Endothelial cell of umbilical vein (primary cell): ENCODE measurements around the gene CKAP5. TPM values are rescaled to one million over a fixed set of nuclear protein-coding genes. Genes with fewer than 3 reads are reported as not detected.

Experiments used
- BruUV-seq: library from RNA; stranded (reverse); fragments of 400-500 nt; replicated peaks from 2 replicates; lab custom pipeline; 2021; lab: Mats Ljungman, UMichigan
- CTCF ChIA-PET: fragments of 300-600, 350-600 bp; sonication (Branson Sonifier 250); formaldehyde crosslinking; loops from one replicate; lab custom pipeline; 2021; ENCODE audit warnings: antibody characterized with exemption, inconsistent platforms; lab: Charles Lee
- POLR2A ChIA-PET: fragments of 300-600, 350-600 bp; sonication (Branson Sonifier 250); formaldehyde crosslinking; loops from one replicate; lab custom pipeline; 2021; ENCODE audit warnings: antibody characterized with exemption, inconsistent platforms; lab: Charles Lee
- DNase-seq: peaks from one replicate; pipeline ENCODE4 v3.0.0-alpha.2; 2011; ENCODE audit warnings: low read depth, low spot score
- FAIRE-seq: peaks from 2 replicates; lab custom pipeline; 2011; peaks lifted over from hg19 to GRCh38; lab: Jason Lieb, UNC
- H2AFZ ChIP-seq: 2 replicates; pipeline ENCODE4 v1.6.0; 2012; ENCODE audit warnings: low read depth, low read length, control low read depth, inconsistent platforms
- H3K27ac ChIP-seq: 2 replicates; pipeline ENCODE4 v1.5.1; 2011; ENCODE audit warnings: low read depth, mild to moderate bottlenecking, control low read depth, low read length, moderate library complexity; ENCODE audit not compliant: insufficient read depth
- H3K27me3 ChIP-seq, 2 experiments: 2 replicates each; pipeline versions ENCODE4 v1.6.0 to v1.6.1; 2011; ENCODE audit warnings: low read length in 2 of 2, mixed read lengths in 1 of 2; ENCODE audit not compliant: control insufficient read depth in 2 of 2, insufficient read depth in 2 of 2
- H3K36me3 ChIP-seq, 2 experiments: 2 replicates in 1 of 2; 3 replicates in 1 of 2; pipeline ENCODE4 v1.5.1; 2011; ENCODE audit warnings: low read length in 2 of 2, mild to moderate bottlenecking in 1 of 2, moderate library complexity in 1 of 2; ENCODE audit not compliant: control insufficient read depth in 2 of 2, insufficient read depth in 2 of 2; ENCODE audit errors: extremely low read depth in 1 of 2
- H3K4me1 ChIP-seq: 3 replicates; pipeline ENCODE4 v1.5.1; 2011; ENCODE audit warnings: mild to moderate bottlenecking, low read length; ENCODE audit not compliant: control insufficient read depth, insufficient read depth; ENCODE audit errors: extremely low read depth
- H3K4me2 ChIP-seq: 2 replicates; pipeline ENCODE4 v1.6.1; 2011; ENCODE audit warnings: low read length, control low read depth, mixed read lengths; ENCODE audit not compliant: insufficient read depth
- H3K4me3 ChIP-seq, 3 experiments: fragments of 200-600 bp in 1 of 3; sonication (generic), shearing (Covaris generic) in 1 of 3; replicated peaks in 1 of 3; 2 replicates each; pipeline ENCODE4 v1.5.1; 2011 to 2016; ENCODE audit warnings: control low read depth in 3 of 3, low read length in 3 of 3, mild to moderate bottlenecking in 2 of 3, inconsistent platforms in 1 of 3, low read depth in 1 of 3, moderate library complexity in 1 of 3; ENCODE audit not compliant: insufficient read depth in 1 of 3
- H3K79me2 ChIP-seq: 2 replicates; pipeline ENCODE4 v1.6.0; 2012; ENCODE audit warnings: low read length, inconsistent platforms; ENCODE audit not compliant: control insufficient read depth, insufficient read depth
- H3K9ac ChIP-seq: replicated peaks from 2 replicates; pipeline ENCODE3; 2011; ENCODE audit warnings: low read length, control low read depth; ENCODE audit not compliant: insufficient read depth; ENCODE audit errors: extremely low read depth
- H3K9me1 ChIP-seq: replicated peaks from 3 replicates; pipeline ENCODE4 v1.6.0; 2011; ENCODE audit warnings: mild to moderate bottlenecking, low read length; ENCODE audit not compliant: control insufficient read depth, insufficient read depth; ENCODE audit errors: extremely low read depth
- H3K9me3 ChIP-seq: replicated peaks from 2 replicates; pipeline ENCODE4 v1.5.1; 2012; ENCODE audit warnings: low read length, inconsistent platforms; ENCODE audit not compliant: control insufficient read depth, insufficient read depth
- H4K20me1 ChIP-seq: replicated peaks from 2 replicates; pipeline ENCODE3; 2011; ENCODE audit warnings: mild to moderate bottlenecking, low read length; ENCODE audit not compliant: control insufficient read depth, insufficient read depth; ENCODE audit errors: extremely low read depth
- EZH2 ChIP-seq: IDR thresholded peaks from 2 replicates; pipeline ENCODE4 v1.6.1; 2012; ENCODE audit warnings: borderline replicate concordance, low read depth, mild to moderate bottlenecking, moderate library complexity, low read length, inconsistent platforms; ENCODE audit not compliant: severe bottlenecking
- FOS ChIP-seq: IDR thresholded peaks from 2 replicates; pipeline ENCODE4 v1.6.1; 2011; ENCODE audit warnings: mild to moderate bottlenecking, low read length, moderate library complexity, borderline replicate concordance; ENCODE audit not compliant: insufficient read depth
- GATA2 ChIP-seq: IDR thresholded peaks from 2 replicates; pipeline ENCODE4 v1.7.0; 2011; ENCODE audit warnings: low read depth, mild to moderate bottlenecking, moderate library complexity, mixed read lengths, low read length; ENCODE audit not compliant: insufficient read length, insufficient read depth
- JUN ChIP-seq: IDR thresholded peaks from 2 replicates; pipeline ENCODE4 v1.6.1; 2011; ENCODE audit warnings: borderline replicate concordance, low read depth; ENCODE audit not compliant: insufficient read length, insufficient read depth
- MYC ChIP-seq: IDR thresholded peaks from one replicate; pipeline ENCODE4 v1.6.1; 2011; ENCODE audit warnings: mild to moderate bottlenecking, low read depth, low read length
- POLR2A ChIP-seq: IDR thresholded peaks from 2 replicates; pipeline ENCODE4 v1.6.1; 2012; ENCODE audit warnings: low read depth, mild to moderate bottlenecking, control low read depth, low read length
- POLR2AphosphoS5 ChIP-seq: IDR thresholded peaks from 2 replicates; pipeline ENCODE4 v1.6.1; 2012; ENCODE audit warnings: low read depth, mild to moderate bottlenecking, control low read depth, low read length, moderate library complexity; ENCODE audit not compliant: insufficient read depth
- dilution Hi-C: fragments of 300-500 bp; cut with MboI; formaldehyde crosslinking; loops from one replicate; pipeline ENCODE4 v1.15.0; 2019; ENCODE audit warnings: low sequenced_read_pairs; ENCODE audit not compliant: extremely low pct_ligation_motif_present
- intact Hi-C: fragments of 100-400 bp; cut with micrococcal nuclease; formaldehyde crosslinking; loops from one replicate; pipeline ENCODE4 v1.10.0; 2022
- polyA plus RNA-seq, 4 experiments: library from polyadenylated mRNA; depleted of rRNA in 3 of 4; stranded (reverse) in 3 of 4; unstranded in 1 of 4; fragments of >200 nt; gene quantifications; 2 replicates each; pipeline versions ENCODE4 v1.2.1 to v1.2.3, GENCODE V29; 2011 to 2012; ENCODE audit warnings: missing spikeins in 1 of 4
- total RNA-seq: library from RNA; stranded (reverse); gene quantifications from 2 replicates; pipeline ENCODE4 v1.2.3, GENCODE V29; 2021
- TF ChIP-seq, protein P1 (sequence below), 2 donors: IDR thresholded peaks; 1 replicate in 1 of 2; 2 replicates in 1 of 2; pipeline ENCODE4 v1.5.1; 2011; ENCODE audit warnings: low read length in 2 of 2, mild to moderate bottlenecking in 2 of 2, moderate library complexity in 2 of 2, control low read depth in 1 of 2, inconsistent platforms in 1 of 2, low read depth in 1 of 2; ENCODE audit not compliant: insufficient read depth in 1 of 2; ENCODE audit errors: extremely low read depth in 1 of 2
- TF ChIP-seq, protein P2 (sequence below): IDR thresholded peaks from 2 replicates; pipeline ENCODE4 v1.6.1; 2011; ENCODE audit not compliant: insufficient read depth, insufficient read length

CKAP5 gene
- total and polyA plus RNA-seq, 2 donors (not counting 3 experiments of a cell fraction or from before 2014, with no cell fraction given), result 47.4 to 138 TPM

GRCh38 chr11:46733234-46733633 is 112.8 kb downstream of the CKAP5 start:
- Histone ChIP-seq H3K4me1 (peaks cover 4% of the 10 kb centered on the region), H3K9ac (no peak overlapping the region), H3K4me2 (no peak overlapping the region), H3K9me1 (no peaks in the 10 kb centered on the region), H3K9me3 (no peaks in the 10 kb centered on the region), H3K36me3 (no peaks in the 10 kb centered on the region), H3K27ac (no peak overlapping the region), H3K4me3 (no peak overlapping the region), H3K27me3 (no peaks in the 10 kb centered on the region), H4K20me1 (no peaks in the 10 kb centered on the region), H2AFZ (no peak overlapping the region), H3K79me2 (no peaks in the 10 kb centered on the region)
- TF ChIP-seq, protein P1, sequence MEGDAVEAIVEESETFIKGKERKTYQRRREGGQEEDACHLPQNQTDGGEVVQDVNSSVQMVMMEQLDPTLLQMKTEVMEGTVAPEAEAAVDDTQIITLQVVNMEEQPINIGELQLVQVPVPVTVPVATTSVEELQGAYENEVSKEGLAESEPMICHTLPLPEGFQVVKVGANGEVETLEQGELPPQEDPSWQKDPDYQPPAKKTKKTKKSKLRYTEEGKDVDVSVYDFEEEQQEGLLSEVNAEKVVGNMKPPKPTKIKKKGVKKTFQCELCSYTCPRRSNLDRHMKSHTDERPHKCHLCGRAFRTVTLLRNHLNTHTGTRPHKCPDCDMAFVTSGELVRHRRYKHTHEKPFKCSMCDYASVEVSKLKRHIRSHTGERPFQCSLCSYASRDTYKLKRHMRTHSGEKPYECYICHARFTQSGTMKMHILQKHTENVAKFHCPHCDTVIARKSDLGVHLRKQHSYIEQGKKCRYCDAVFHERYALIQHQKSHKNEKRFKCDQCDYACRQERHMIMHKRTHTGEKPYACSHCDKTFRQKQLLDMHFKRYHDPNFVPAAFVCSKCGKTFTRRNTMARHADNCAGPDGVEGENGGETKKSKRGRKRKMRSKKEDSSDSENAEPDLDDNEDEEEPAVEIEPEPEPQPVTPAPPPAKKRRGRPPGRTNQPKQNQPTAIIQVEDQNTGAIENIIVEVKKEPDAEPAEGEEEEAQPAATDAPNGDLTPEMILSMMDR (IDR thresholded peaks at IDR 0.05; ENCODE audit: extremely low read depth in 1 of 2, insufficient read depth in 1 of 2, low read depth in 1 of 2, low read length in 2 of 2), result no peak
- TF ChIP-seq GATA2 (no peak), MYC (no peak), POLR2AphosphoS5 (no peak), EZH2 (no peak), FOS (no peak), POLR2A (no peak), JUN (no peak)
- TF ChIP-seq, protein P2, sequence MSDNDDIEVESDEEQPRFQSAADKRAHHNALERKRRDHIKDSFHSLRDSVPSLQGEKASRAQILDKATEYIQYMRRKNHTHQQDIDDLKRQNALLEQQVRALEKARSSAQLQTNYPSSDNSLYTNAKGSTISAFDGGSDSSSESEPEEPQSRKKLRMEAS, result no peak
- BruUV-seq, result no TSS peak
- intact Hi-C loops, result no loop called here
- ChIA-PET POLR2A (no interaction called here), CTCF (no interaction called here)
- dilution Hi-C loops, result no loop called here
- FAIRE-seq (no peak), DNase-seq (no peak)
